Hepatocyte (in vitro differentiated cells): ENCODE results near the gene C9orf50. TPM values are rescaled to one million over a fixed set of nuclear protein-coding genes. Genes with fewer than 3 reads are reported as not detected.

Experiments
- DNase-seq: peaks from one replicate; pipeline ENCODE4 v3.0.0-alpha.2; 2016; ENCODE audit warnings: low spot score
- H2AFZ ChIP-seq: fragments of 200-600 bp; sonication (generic); 2 replicates; pipeline ENCODE4 v1.6.0; 2016; ENCODE audit warnings: antibody characterized with exemption, mild to moderate bottlenecking
- H3K27ac ChIP-seq: fragments of 200-600 bp; sonication (generic); 2 replicates; pipeline ENCODE4 v1.5.1; 2016; ENCODE audit warnings: mild to moderate bottlenecking
- H3K27me3 ChIP-seq: fragments of 200-600 bp; sonication (generic); 2 replicates; pipeline ENCODE4 v1.6.1; 2016
- H3K36me3 ChIP-seq: fragments of 200-600 bp; sonication (generic); replicated peaks from 2 replicates; pipeline ENCODE4 v1.5.1; 2016; ENCODE audit warnings: low read depth; ENCODE audit not compliant: insufficient read depth
- H3K4me1 ChIP-seq: fragments of 200-600 bp; sonication (generic); 2 replicates; pipeline ENCODE4 v1.5.1; 2016; ENCODE audit warnings: mild to moderate bottlenecking, moderate library complexity; ENCODE audit not compliant: insufficient read depth
- H3K4me2 ChIP-seq: fragments of 200-600 bp; sonication (generic); 2 replicates; pipeline ENCODE4 v1.6.0; 2016
- H3K4me3 ChIP-seq: fragments of 200-600 bp; sonication (generic); 2 replicates; pipeline ENCODE4 v1.5.1; 2016; ENCODE audit warnings: mild to moderate bottlenecking
- H3K79me2 ChIP-seq: fragments of 200-600 bp; sonication (generic); 2 replicates; pipeline ENCODE4 v1.6.0; 2017; ENCODE audit warnings: mild to moderate bottlenecking
- H3K9me2 ChIP-seq: fragments of 200-600 bp; sonication (generic); replicated peaks from 2 replicates; pipeline ENCODE4 v1.6.0; 2017; ENCODE audit warnings: mild to moderate bottlenecking; ENCODE audit not compliant: insufficient read depth
- H3K9me3 ChIP-seq: fragments of 200-600 bp; sonication (generic); 2 replicates; pipeline ENCODE4 v1.5.1; 2016; ENCODE audit warnings: low read depth, mild to moderate bottlenecking
- H4K20me1 ChIP-seq: fragments of 200-600 bp; sonication (generic); 2 replicates; pipeline ENCODE4 v1.6.0; 2016; ENCODE audit warnings: mild to moderate bottlenecking; ENCODE audit not compliant: insufficient read depth, poor library complexity, severe bottlenecking
- CTCF ChIP-seq: fragments of 200-600 bp; sonication (generic); IDR thresholded peaks from 2 replicates; pipeline ENCODE4 v1.5.1; 2016; ENCODE audit warnings: antibody characterized with exemption, mild to moderate bottlenecking; ENCODE audit not compliant: poor library complexity
- EZH2 ChIP-seq: fragments of 200-600 bp; sonication (generic); IDR thresholded peaks from 2 replicates; pipeline ENCODE4 v1.6.1; 2016; ENCODE audit warnings: antibody characterized with exemption, mild to moderate bottlenecking, borderline replicate concordance
- EZH2phosphoT487 ChIP-seq: fragments of 200-600 bp; sonication (generic); IDR thresholded peaks from one replicate; pipeline ENCODE4 v1.6.1; 2018; ENCODE audit warnings: antibody characterized with exemption, mild to moderate bottlenecking, low read depth, moderate library complexity; ENCODE audit not compliant: unreplicated experiment, severe bottlenecking
- WGBS: methylation state at CpG from one replicate; pipeline ENCODE4 v1.1.6; 2016; ENCODE audit warnings: low lambda C conversion rate; ENCODE audit errors: missing lambda C conversion rate; 5-methylcytosine and 5-hydroxymethylcytosine counted together
- polyA plus RNA-seq: library from polyadenylated mRNA; unstranded; fragments of >200 nt; fragmentation: Nextera tagmentation; extraction: Ambion mirVana; gene quantifications from 2 replicates; pipeline ENCODE4 v1.2.1, GENCODE V29; 2016
- total RNA-seq: library from RNA; depleted of rRNA; stranded (reverse); fragments of >200 nt; gene quantifications from 2 replicates; pipeline ENCODE4 v1.2.3, GENCODE V29; 2014

C9orf50 gene
- total and polyA plus RNA-seq, 2 experiments from 2014 or later = not detected

- Histone ChIP-seq H3K4me1 (peaks cover under 1% of the 10 kb centered on the region), H3K79me2 (peaks cover 51% of the 10 kb centered on the region)
- WGBS = 96% methylated on average over 34 of the region's 34 CpGs
These were observed 14.5 kb upstream of the C9orf50 start for GRCh38 chr9:129635099-129636065.

GRCh38 chr9:129633848-129634247, 12.9 kb upstream of the C9orf50 start:
- H3K4me1 ChIP-seq = peaks cover 3% of the 10 kb centered on the region
- H4K20me1 ChIP-seq = peaks cover 51% of the 10 kb centered on the region
- H3K4me3 ChIP-seq = no peak overlapping the region
- no peak overlapping the region for H3K4me2 ChIP-seq
- WGBS = 87% methylated on average over 13 of the region's 13 CpGs
- no peak overlapping the region for H3K27ac ChIP-seq
- DNase-seq = no peak
- no peaks in the 10 kb centered on the region for H3K9me2 ChIP-seq
- no peaks in the 10 kb centered on the region for H3K27me3 ChIP-seq
- TF ChIP-seq EZH2phosphoT487 (no peak), CTCF (no peak), EZH2 (no peak)
- H3K9me3 ChIP-seq = no peaks in the 10 kb centered on the region
- no peaks in the 10 kb centered on the region for H3K36me3 ChIP-seq
- no peak overlapping the region for H2AFZ ChIP-seq
- peaks cover 56% of the 10 kb centered on the region for H3K79me2 ChIP-seq

More at GRCh38 chr9:129635099-129636065, 14.5 kb upstream of the C9orf50 start:
- TF ChIP-seq EZH2phosphoT487 (no peak), EZH2 (no peak), CTCF (no peak)
- H3K9me3 ChIP-seq = no peaks in the 10 kb centered on the region
- no peak overlapping the region for H3K4me3 ChIP-seq
- no peak overlapping the region for H3K4me2 ChIP-seq
- no peak overlapping the region for H2AFZ ChIP-seq
- DNase-seq = no peak
- H4K20me1 ChIP-seq = peaks cover 35% of the 10 kb centered on the region
- no peaks in the 10 kb centered on the region for H3K36me3 ChIP-seq
- no peaks in the 10 kb centered on the region for H3K9me2 ChIP-seq
- H3K27me3 ChIP-seq = no peaks in the 10 kb centered on the region
- no peak overlapping the region for H3K27ac ChIP-seq

- 95% methylated on average over 4 of the region's 4 CpGs for whole genome bisulfite sequencing
- Histone ChIP-seq H3K4me1 (peaks cover 9% of the 10 kb centered on the region), H4K20me1 (peaks cover 57% of the 10 kb centered on the region), H3K9me3 (no peaks in the 10 kb centered on the region), H3K9me2 (no peaks in the 10 kb centered on the region), H3K36me3 (no peaks in the 10 kb centered on the region), H3K27ac (no peak overlapping the region), H2AFZ (no peak overlapping the region), H3K4me3 (no peak overlapping the region), H3K79me2 (peaks cover 62% of the 10 kb centered on the region), H3K27me3 (no peaks in the 10 kb centered on the region), H3K4me2 (no peak overlapping the region)
- no peak for DNase-seq
- TF ChIP-seq EZH2 = no peak
- TF ChIP-seq CTCF = no peak
- no peak for TF ChIP-seq EZH2phosphoT487
These were observed 12.3 kb upstream of the C9orf50 start for GRCh38 chr9:129633207-129633606.
